ENCODE data around the gene NOTCH1. TPM values are rescaled to one million over a fixed set of nuclear protein-coding genes. Genes with fewer than 3 reads are reported as not detected.

NOTCH1 gene
- total and polyA plus RNA-seq, 2 of the 8 experiments (the other 6 are each of a cell fraction or from before 2014, with no cell fraction given): 6.9 to 55.6 TPM

- no peak for TF ChIP-seq CHD7 (IDR thresholded peaks at IDR 0.05; ENCODE audit: insufficient replicate concordance, low read length)
- TF ChIP-seq PHF8 (conservative IDR thresholded peaks at IDR 0.05; ENCODE audit: low read depth, low read length): no peak
- no peak for TF ChIP-seq CTBP2 (IDR thresholded peaks at IDR 0.05; ENCODE audit: borderline replicate concordance, insufficient read depth, insufficient read length, low read length)
- TF ChIP-seq EGR1 (IDR thresholded peaks at IDR 0.05; ENCODE audit: borderline replicate concordance, low read depth, low read length): no peak
- no peak for TF ChIP-seq EP300 (IDR thresholded peaks at IDR 0.05; ENCODE audit: borderline replicate concordance in 1 of 2, low read depth in 2 of 2, low read length in 2 of 2)
- TF ChIP-seq BACH1 (IDR thresholded peaks at IDR 0.05; ENCODE audit: low read length): no peak
- no peak for TF ChIP-seq RXRA (IDR thresholded peaks at IDR 0.05; ENCODE audit: insufficient read depth, low read depth, low read length)
Measured at GRCh38 chr9:136519263-136520052, 26.4 kb downstream of the NOTCH1 start (continued).
